Measurements from ENCODE around the gene FAF1.

The FAF1 gene

DNA sequence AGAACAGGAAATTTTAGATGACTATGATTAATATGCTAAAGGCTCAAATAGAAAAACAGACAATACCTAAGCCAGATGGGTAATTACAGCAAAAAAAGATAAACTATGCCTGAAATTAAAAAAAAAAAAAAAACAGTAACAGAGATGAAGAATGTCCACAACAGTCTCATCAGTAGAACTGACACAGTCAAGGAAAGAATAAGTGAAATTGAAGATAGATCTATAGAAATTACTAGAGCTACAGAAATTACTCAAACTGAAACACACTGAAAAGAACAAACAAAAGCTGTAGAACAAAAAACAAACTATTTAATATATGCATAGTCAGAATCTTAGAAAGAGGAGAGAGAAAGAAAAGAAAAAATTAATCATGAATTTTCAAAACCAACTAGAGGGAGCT is 112.8 kb downstream of the FAF1 start:
- DNase-seq (ENCODE audit: extremely low spot score): no peak
- TF ChIP-seq, protein P1, sequence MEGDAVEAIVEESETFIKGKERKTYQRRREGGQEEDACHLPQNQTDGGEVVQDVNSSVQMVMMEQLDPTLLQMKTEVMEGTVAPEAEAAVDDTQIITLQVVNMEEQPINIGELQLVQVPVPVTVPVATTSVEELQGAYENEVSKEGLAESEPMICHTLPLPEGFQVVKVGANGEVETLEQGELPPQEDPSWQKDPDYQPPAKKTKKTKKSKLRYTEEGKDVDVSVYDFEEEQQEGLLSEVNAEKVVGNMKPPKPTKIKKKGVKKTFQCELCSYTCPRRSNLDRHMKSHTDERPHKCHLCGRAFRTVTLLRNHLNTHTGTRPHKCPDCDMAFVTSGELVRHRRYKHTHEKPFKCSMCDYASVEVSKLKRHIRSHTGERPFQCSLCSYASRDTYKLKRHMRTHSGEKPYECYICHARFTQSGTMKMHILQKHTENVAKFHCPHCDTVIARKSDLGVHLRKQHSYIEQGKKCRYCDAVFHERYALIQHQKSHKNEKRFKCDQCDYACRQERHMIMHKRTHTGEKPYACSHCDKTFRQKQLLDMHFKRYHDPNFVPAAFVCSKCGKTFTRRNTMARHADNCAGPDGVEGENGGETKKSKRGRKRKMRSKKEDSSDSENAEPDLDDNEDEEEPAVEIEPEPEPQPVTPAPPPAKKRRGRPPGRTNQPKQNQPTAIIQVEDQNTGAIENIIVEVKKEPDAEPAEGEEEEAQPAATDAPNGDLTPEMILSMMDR (IDR thresholded peaks at IDR 0.05; ENCODE audit: control extremely low read depth, extremely low read depth, low read depth, missing control alignments): no peak
- ChIA-PET CTCF (interaction anchor here (1.6 kb wide), 1 partner anchor 11 kb away, joined by 5 read pairs; no protein-coding TSS in a partner anchor), POLR2A (no interaction called here)

DNA sequence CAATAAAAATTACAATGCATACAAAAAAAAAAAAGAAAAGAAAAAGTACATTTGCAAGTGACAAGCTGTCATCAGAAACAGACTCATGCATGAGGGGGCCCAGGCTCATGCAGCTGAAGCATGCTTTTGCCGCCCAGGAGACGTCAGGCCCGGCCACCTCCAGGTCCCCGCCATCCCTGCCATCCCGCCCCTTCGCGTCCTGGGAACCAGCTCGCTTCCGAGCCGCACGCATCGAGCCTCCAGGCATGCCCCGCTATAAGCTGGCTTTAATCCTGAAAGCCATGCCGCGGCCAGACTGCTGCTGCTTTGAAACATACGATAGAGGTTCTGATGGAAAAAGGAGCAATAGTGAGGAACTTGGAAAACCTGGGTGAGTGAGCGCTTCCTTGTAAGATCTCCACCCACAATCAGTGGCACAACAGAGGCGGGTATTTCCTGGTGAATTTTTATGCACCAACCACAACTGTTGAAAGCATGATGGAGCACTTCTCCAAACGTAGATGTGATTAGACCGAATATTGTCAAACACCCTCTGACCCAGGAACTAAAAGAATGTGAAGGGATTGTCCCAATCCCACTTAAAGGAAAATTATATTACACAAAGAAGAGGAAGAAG is 113.7 kb downstream of the FAF1 start:
- TF ChIP-seq, protein P1 (IDR thresholded peaks at IDR 0.05; ENCODE audit: control extremely low read depth, extremely low read depth, low read depth, missing control alignments): no peak
- CTCF ChIA-PET: interaction anchor here (1.6 kb wide), 1 partner anchor 12 kb away, joined by 5 read pairs; no protein-coding TSS in a partner anchor
- POLR2A ChIA-PET: no interaction called here
- DNase-seq (ENCODE audit: extremely low spot score): no peak

DNA sequence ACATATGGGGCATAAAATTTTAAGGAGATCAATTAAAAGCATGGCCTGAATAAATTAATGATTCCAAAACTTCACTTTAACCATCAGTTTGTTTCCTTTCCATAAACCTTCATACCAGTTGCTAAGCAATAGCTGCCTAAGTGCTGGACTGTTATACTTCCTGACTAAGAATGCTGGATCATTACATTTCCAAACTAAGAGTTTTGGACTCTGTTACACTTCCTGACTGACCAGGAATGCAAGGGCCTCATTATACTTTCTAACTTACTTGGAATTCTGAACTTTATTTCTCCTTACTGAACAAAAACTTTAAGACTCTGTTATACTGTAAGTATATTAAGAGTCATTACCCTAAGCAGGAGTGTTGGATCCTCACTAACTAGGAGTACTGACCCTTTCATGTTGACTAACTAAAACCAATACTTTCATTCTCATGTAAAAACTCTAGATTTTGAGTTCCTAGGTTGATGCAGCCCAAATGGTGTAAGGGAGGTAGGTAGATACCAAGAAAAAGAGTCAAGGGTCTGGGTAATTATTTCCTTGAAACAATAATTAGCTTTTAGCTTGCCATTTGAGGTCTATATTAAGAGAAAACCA is 118.2 kb downstream of the FAF1 start:
- CTCF ChIA-PET: no interaction called here

DNA sequence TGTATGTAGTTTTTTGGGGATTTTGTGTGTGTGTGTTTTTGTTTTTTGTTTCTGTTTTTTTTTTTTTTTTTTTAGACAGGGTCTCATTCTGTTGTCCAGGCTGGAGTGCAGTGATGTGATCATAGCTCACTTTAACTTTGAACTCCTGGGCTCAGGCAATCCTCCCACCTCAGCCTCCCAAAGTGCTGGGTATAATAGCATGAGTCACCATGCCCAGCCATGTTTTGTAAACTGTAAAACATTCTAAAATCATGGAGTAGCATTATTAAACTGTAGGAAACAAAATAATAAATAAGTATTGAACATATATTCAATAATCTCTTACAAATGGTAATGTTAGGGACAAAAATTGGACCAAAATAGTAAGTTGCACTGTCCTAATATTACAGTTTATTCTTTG is 124.0 kb downstream of the FAF1 start:
- ChIA-PET POLR2A (interaction anchor here (0.6 kb wide), 1 partner anchor 124 kb away, joined by 9 read pairs; the partner anchor contains the start of gene FAF1), CTCF (no interaction called here)
- no peak for DNase-seq (ENCODE audit: extremely low spot score)
- TF ChIP-seq, protein P1 (IDR thresholded peaks at IDR 0.05; ENCODE audit: control extremely low read depth, extremely low read depth, low read depth, missing control alignments): no peak

More for the DNA sequence above, 118.2 kb downstream of the FAF1 start:
- no peak for DNase-seq (ENCODE audit: extremely low spot score)
- POLR2A ChIA-PET: no interaction called here
- TF ChIP-seq, protein P1 (IDR thresholded peaks at IDR 0.05; ENCODE audit: control extremely low read depth, extremely low read depth, low read depth, missing control alignments): no peak

DNA sequence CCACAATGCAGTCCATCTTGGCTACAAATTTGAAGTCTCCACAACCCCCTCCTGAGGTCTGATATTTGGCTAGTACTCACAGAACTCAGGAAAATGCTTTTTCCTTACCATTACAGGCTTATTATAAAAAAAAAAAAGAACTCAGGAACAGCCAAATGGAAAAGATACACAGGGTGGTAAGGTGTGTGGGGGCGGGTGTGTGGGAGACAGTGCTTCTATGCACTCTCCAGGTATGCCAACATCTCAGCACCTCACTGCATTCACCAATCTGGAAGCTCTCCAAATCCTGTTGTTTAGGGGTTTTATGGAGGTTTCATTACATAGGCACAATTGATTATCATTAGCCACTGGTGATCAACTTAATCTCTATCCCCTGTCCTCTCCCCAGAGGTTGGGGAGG is 126.9 kb downstream of the FAF1 start:
- DNase-seq (ENCODE audit: extremely low spot score): no peak
- POLR2A ChIA-PET: no interaction called here
- TF ChIP-seq, protein P1 (IDR thresholded peaks at IDR 0.05; ENCODE audit: control extremely low read depth, extremely low read depth, low read depth, missing control alignments): no peak
- CTCF ChIA-PET: interaction anchor here (1.1 to 1.4 kb wide), 3 partner anchors 18 to 58 kb away, joined by 3 to 4 read pairs (median 3); no protein-coding TSS in a partner anchor

DNA sequence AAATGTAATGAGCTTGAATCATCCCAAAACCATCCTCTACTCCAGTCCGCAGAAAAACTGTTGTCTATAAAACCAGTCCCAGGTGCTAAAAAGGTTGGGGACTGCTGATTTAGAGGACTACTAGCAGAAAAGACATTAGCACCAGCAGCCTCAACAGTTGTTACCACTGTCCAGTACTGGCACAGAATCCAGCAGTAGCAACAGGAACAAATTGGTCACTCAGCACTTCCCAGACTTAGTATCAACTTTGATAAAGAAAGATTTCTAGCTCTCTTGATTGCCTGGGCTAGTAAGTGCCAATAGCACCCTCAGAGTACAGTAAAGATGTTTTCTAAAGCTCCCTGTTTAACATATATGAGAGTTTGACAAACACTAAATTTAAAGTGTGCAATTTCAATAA is 127.9 kb downstream of the FAF1 start:
- CTCF ChIA-PET: interaction anchor here (1.1 to 1.7 kb wide), 4 partner anchors 17 to 357 kb away, joined by 3 to 4 read pairs (median 4); no protein-coding TSS in a partner anchor
- TF ChIP-seq, protein P1 (IDR thresholded peaks at IDR 0.05; ENCODE audit: control extremely low read depth, extremely low read depth, low read depth, missing control alignments): no peak

More for the DNA sequence above, 127.9 kb downstream of the FAF1 start:
- DNase-seq (ENCODE audit: extremely low spot score): no peak
- POLR2A ChIA-PET: no interaction called here

Measured in GM10248 (cell line).